ENCODE results near the gene CCDC12.

CCDC12 gene

DNA sequence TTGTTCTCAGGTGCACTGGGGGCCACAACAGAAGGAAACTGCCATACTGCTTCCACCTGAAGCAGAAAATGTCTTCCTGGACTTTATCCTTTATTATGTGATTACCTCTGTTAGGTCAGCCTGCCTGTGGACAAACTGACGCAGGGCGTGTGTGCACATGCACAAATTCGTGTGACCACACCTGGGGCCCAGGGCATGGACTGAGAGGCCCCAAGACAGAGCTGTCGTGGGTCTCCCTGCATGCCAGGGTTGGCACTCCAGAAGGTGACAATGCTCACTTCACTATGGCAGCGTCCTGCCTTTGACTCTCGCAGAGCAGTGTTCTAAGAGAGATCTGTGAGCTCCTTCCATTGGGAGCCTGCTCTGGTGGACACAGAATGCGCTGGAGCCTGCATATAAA lies 34.5 kb downstream of the CCDC12 start:
- DNase-seq (ENCODE audit: low read depth in 1 of 2, low spot score in 1 of 2) = no peak

DNA sequence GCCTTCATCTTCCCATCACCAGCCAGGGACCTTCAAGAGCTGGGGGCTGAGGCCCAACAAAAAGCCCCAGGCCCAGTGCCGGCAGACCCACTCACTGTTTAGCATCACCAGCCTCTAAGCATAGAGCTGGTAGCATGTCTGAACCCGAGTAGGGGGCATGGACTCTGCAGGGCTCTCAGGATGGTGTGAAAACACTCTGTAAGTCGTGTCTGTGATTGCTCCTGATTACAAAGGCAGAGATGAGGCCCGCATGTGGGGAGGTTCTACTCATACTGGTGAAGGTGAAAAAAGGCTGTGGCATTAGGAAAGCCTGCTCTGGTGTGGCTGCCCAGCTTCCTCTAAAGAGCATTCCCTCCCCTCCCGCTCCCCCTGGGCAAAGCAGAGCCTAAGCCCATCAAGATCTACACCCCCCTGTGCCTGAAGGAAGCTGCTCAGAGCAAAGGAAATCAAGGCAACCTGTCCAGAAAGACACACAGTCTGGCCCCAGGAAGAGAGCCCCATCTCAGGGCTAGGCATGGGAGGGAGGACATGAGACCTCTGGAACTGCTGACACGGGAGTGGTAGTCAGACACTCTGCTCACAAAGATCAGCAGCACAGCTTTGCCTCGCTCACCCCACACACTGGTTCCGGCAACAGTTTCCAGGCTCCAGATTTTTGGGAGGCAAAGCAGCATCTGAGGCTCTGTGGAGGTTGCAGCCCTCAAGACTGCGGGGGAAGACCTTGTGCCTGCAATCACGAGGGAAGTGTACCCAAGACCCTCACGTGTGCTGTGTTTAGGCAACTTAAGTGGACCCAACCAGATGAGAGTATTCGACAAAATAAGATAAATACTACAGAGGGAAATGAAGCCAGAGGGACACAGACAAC lies 36.7 kb downstream of the CCDC12 start:
- DNase-seq (ENCODE audit: low read depth in 1 of 2, low spot score in 1 of 2) = no peak

DNA sequence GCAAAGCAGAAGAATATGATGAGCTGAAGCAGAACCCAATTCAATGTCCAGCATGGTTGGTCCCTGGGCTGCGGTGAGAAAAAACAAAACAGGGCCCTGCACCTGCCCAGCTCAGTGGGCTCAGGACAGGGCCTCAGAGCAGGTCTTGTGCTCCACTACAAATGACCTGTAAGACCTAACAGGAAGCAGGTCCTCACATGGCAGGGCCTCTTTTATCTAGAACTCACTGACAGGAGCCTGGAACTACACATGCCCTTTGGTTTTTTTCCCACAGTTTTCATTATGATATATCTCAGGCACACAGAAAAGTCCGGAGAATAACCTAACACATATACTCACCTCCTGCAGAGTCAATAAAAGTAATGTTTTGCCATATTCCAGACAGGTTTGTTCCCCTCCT lies 38.4 kb downstream of the CCDC12 start:
- no peak for DNase-seq (ENCODE audit: low read depth in 1 of 2, low spot score in 1 of 2)

DNA sequence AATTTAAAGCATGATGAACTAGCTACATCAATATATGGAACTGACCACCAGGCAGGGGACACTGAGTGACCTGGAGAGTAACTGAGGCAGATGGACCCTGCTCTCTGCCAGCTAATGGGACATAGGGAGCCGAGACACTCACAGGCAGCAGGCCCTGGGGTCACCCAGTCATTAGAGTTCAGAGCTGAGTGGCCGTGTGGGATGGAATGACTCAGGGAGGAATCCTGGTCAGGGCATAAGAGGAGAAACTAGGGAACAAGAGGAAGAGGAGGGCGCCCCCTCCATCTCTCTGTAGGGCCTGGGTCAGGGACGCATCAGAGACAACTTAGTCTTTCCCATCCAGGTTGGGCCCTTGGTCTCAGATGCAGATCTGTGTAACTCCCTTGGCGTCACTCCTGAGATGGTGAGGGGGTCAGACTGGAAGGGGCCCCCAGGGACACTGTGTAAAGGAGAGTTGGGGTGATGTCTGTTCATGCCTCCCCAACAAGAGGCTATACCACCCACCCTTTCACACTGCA lies 39.8 kb downstream of the CCDC12 start:
- DNase-seq (ENCODE audit: low read depth in 1 of 2, low spot score in 1 of 2) = no peak

DNA sequence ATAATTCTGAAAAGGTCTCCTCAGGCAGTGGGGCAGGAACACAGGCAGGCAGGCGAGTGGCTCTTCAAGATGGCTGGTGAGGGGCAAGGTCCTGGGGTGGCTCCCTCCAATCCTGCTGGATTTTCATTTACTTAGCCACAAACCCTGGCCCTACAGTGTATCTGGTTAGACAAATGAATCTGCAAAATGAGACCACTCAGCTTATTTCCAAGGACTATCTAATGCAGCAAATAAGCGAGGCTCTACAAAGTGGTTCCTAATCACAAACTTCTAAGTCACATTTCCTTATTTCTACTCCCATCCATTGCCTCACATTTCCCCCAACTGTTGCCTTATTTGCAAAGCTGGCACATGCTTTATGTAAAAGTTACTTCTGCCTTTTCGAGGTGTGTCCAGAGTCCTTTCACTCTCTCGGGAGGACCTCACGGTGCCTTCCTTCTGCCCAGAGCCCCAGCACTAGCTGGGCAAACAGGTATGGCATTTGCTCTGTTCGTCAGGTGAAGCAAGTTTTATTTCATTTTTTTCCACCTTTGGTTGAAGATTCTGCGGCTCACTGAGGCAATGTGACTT lies 40.5 kb downstream of the CCDC12 start:
- no peak for DNase-seq (ENCODE audit: low read depth in 1 of 2, low spot score in 1 of 2)

DNA sequence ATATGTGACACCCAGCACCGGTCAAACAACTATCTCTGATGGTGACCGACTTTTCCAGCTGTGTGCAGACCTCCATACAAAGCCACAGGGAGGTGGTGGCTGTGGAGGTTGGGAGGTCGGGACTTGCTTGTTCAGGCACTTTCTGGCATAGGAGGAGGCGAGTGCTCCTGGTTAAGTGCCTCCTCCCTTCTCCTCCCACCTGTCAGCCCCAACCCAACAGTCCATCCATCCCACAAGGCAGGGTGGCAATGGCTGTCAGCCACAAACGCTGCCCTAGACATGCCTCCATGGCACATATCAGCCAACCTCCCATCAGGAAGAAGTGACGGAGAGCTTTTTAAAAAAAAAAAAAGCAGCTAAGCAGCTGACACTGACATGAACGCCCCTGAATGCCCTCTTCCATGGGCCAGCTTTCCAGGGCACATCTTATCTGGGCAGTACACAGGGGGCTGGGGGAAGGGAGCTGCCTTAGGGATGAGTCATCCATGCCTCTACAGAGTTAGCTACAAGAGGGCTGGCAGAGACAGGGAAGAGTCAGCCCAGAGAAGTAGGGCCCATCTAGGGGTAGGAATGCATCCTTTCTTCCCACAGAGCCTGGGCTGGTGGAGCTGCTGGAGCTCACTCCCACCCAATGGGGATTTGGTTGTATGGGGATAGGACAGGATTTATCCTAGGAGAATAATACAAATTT lies 41.2 kb downstream of the CCDC12 start:
- no peak for DNase-seq (ENCODE audit: low read depth in 1 of 2, low spot score in 1 of 2)

DNA sequence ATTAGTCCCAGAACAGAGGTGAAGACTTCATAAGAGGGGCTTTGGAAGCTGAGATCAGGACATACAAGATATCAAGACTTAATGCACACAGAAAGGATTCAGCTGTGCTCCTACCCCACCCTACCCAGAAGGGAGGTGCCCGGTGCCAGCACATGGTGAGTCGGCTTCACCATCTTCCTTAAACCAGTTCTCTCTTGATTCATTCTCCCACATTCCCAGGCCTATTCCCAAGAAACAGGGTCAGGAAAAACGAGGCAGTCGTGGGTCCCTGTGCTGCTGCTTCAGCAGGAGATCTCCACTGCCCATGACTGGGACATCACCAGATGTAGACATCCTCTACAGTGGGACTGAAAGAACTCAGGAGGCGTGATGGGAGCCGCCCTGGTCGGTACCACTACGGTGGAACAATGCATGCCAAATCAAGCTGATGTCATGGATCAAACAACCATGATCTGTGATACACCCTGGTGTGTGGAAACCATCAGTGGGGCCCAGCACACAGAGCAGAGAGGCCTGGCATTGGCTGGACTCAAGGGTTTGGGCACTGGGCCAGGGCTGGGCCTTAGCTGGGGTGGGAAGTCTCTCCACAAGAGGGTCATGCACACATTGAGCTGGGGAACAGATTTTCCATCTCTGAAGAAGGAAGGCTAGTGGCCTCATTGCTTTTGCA lies 41.9 kb downstream of the CCDC12 start:
- no peak for DNase-seq (ENCODE audit: low read depth in 1 of 2, low spot score in 1 of 2)

DNA sequence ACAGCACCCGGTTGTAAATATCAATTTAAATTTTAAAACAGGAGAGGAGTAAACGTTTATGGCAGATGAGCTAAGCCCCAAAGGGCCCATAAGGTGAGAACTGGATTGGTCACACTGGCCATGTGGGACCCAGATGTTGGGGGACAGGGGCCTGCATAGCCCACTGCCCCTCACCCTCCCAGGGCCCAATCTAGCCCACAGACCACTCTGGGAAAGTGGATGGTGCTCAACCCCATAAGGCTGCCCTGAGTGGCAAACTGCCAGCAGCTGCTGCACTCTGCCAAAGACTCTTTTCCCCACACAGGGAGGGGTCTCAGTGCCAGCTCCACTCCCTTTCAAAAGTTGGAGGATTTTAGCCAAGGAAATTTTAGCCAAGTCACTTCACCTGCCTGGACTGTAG lies 42.5 kb downstream of the CCDC12 start:
- DNase-seq (ENCODE audit: low read depth in 1 of 2, low spot score in 1 of 2) = no peak

DNA sequence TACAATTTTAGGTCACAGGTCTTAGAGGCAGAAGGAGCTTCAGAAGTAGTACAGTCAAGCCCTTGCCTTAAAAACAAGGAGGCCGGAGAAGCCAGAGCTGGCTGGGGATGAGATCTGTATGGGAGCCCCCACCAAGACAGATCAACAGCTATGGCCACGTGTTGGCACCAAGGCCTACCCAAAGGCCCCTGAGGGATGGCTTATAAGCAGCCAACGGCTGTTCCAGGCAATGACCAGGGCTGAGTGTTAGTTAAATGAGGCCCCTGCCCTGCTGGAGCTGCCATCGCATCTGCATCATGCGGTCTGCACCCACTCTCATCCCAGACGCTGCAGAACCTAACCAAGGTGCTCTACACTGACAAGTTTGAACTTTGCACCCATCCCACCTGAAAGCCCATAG lies 43.3 kb downstream of the CCDC12 start:
- no peak for DNase-seq (ENCODE audit: low read depth in 1 of 2, low spot score in 1 of 2)

DNA sequence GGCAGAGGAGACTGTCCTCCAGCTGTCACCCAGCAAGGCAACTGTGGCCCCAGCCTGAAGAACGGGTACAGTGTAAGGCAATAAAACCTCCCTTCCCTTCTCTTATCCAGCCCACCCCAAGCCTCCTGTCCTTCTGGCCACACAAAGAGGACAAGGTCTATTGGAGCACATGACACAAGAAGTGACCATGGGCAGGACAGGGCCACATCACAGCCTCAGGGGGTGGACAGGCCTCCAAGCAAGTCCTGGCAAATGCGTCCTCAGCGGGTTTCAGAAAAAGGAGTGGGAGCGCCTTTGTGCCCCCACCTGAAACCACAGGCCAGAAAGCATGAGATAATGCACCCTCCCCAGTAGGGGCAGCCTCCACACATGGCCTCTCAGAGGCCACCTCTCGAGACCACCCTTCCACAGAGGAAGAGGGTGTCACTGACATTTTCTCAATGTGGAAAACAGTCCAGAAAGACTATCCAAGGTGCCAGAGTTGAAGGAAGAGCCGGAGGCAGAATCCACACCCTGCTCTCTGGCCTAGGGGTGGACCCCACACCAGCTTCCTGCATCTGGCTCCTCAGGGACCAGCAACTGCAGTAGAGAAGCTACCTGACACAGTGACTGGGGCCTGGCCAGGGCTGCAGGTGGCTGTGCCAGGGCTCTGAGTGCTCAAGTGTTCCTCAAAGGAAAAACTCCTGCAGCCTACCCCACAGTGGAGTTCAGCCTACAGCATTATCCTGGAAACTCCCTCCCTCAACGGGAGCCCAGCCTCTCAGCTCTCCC lies 43.9 kb downstream of the CCDC12 start:
- no peak for DNase-seq (ENCODE audit: low read depth in 1 of 2, low spot score in 1 of 2)

DNA sequence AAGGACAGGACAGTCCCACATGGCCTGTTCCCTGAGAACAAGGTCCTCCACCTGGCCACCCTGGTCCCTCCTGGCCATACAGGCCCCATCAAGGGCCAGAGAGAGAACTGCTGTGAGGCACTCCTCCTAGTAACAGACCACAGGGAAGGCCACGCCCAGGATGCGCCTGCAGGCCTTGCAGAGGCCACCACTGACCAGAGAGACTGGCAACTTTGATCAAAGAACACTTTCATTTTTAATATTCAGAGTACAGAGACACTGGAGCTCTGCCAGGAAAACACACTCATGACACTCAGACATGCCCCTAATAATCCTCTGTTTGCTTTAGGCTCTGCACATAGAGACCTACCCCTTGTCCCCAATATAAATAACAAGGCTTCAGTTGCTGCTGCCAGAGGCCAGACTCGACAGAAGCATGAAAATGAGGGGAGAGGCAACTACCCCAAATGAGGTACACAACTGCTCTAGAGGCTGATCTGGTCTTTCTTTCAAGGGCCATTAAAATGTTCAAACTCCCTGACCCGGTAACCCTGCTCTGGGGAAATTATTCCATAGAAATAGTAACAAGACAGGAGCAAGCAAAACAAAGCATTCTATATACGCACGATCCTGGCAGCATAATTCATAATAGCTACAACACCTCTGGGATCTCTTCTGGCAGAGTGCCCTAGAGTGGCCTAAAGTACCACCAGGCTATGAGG lies 44.8 kb downstream of the CCDC12 start:
- DNase-seq (ENCODE audit: low read depth in 1 of 2, low spot score in 1 of 2) = no peak

DNA sequence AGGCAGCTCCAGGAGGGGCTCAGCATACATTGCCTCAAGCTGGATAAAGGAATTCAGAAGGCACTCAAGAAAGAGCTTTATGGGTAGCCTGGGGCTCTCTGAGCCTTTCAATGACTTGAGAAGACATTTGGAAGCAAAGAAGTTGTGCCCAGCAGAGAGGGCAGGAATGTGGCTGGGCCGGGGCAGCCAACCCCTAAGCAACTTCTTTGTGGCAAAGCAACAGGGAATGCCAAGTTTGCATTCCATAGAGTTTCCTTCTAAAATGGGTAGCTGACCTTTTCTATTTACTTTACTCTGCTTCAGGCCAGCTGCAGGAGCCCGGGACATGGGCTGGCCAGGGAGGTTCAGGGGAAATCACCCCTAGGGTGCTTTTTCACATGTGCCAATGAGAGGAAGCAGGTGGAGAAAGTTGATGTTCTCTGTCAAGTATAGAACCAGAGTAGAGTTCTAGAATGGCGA lies 45.6 kb downstream of the CCDC12 start:
- DNase-seq (ENCODE audit: low read depth in 1 of 2, low spot score in 1 of 2) = no peak

DNA sequence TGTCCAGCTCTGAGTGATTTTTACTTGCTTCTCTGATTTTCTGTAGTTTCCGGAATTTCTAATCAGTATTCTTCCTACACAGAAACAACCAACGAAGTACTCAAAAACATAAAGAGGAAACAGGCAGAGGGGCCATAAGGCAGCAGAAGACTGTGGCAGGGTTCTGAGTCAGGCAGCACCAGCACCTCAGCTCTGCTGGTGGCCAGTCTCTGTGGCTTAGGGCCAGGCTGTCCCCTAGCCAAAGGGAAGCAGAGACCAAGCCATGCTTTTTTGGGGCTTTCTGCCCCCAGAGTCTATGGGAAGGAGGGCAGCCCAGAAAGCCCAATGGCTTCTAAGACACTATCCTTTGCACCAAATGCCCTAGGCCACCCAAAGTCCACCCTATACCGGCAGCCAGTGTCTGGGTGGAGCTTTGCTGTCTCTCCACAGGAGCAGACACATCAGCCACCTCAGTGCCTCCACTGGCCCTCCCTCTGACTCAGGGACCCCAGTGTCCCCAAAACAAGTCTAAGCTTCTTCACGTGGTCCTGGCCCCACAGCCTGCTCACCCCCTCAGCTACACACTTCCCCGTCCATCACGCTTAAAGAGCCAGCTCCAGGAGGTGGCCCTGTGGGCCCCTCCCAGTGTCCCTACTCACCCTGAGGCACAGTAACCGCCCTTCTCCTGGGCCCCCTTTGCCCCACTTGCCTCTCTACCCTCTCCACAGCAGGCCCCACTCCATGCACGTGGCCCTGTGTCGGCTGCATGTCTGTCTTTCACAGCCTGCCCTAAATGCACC lies 46.2 kb downstream of the CCDC12 start:
- DNase-seq (ENCODE audit: low read depth in 1 of 2, low spot score in 1 of 2) = no peak

DNA sequence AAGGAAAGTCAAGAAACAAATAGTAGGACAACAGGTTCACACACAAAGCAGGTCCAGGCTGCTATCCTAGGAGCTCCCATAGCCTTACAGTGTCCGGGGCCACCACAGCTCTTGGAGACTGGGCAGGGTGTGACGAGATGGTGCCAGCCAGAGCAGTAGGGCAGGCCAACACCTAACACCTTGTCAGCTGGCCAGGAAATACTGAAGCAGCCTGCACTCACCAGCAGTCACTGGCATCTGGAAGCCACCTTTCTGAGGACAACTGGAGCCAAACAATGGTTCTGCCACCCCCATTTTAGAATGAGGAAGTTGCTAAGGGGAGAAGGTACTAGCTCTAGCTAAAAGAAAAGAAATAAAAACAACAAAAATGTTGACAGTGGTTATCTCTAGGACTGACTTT lies 47.2 kb downstream of the CCDC12 start:
- DNase-seq (ENCODE audit: low read depth in 1 of 2, low spot score in 1 of 2) = no peak

DNA sequence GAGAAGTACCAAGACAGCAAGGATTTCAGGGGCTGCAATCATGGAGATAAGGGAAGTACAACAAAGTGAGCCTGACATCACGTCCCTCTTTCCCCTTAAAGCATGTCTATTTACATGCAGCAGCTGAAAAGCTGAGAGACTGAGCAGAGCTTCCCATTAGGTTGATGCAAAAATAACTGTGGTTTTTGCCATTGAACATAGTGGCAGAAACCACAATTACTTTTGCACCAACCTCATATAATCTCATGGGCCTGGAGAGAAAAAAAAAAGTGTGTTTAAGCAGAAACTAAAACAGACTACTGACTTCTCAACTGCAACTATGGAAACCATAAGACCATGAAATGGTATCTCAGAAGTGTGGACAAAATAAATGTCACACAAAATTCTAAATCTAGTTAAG lies 48.3 kb downstream of the CCDC12 start:
- DNase-seq (ENCODE audit: low read depth in 1 of 2, low spot score in 1 of 2) = no peak

DNA sequence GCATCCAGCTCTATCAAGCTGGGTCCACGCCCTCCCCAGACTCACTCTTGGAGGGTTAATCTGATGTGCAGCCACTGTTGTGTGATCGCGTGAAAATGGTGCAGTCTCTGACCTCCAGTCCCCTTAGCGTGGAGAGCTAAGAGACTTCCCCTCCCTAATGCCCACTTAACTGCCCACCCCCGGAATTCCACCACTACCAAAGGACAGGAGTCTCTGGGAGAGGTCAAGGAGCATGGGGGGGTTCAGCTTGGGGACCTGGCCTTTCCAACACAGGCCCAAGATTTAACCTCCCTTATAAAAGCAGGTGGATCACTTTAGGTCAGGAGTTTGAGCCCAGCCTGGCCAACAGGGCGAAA lies 48.8 kb downstream of the CCDC12 start:
- no peak for DNase-seq (ENCODE audit: low read depth in 1 of 2, low spot score in 1 of 2)

DNA sequence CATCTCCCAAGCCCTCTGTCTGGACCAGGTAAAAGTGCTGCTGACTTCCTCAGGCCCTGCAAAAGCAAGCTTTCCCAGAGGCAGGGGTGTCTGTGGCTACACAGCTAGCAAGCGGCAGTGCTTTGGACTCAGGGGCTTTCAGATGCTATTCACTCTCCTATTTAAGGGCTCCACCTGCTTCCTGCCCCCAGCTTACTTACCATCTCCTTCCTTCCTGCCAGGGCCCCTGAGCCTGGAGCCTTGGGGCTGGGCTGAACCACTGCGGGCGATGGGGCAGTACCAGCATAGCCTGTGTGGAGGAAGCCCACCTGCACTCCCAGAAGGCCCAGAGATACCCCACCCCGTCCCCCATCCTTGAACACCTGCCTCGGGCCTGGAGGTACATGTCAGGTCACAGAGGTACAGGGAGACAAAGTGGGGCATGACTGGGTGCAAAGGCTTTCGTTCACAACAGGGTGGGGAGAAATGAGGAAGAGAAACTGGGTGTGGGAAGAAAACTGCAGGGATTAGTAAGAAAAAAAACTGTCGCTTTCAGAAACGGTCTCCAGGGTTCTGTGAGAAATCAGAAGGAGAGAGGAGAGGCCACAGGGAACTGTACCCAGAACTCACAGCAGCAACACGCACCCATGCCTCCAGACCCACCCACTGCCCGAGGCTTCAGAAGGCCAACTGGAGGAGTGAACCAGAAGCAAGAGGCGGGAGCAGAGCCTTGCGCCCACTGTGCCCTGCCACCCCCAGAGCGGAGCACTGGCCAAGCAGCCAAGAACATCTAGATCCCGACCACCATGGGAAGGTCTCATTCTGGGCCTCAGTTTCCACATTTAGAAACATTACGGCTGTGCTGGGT lies 49.5 kb downstream of the CCDC12 start:
- DNase-seq (ENCODE audit: low read depth in 1 of 2, low spot score in 1 of 2) = no peak

DNA sequence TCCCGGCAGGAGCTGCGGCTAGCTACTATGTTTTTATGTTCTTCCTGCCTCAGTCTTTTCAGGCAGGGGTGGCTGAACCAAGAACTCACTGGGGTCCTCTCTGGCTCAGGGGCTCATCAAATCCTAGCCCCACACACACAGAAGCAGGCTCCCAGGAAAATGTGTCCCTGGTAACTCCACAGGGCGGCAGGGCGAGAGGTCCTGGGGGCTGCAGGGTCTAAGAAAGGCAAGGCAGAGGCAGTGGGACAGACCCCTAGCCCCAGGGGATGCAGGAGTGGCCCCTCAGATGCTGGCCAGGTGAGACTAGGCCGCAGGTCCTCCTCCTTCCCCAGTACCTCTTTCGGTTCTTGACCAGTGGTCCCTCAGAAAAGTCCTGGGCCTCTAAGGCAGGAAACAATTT lies 50.1 kb downstream of the CCDC12 start:
- DNase-seq (ENCODE audit: low read depth in 1 of 2, low spot score in 1 of 2) = no peak

DNA sequence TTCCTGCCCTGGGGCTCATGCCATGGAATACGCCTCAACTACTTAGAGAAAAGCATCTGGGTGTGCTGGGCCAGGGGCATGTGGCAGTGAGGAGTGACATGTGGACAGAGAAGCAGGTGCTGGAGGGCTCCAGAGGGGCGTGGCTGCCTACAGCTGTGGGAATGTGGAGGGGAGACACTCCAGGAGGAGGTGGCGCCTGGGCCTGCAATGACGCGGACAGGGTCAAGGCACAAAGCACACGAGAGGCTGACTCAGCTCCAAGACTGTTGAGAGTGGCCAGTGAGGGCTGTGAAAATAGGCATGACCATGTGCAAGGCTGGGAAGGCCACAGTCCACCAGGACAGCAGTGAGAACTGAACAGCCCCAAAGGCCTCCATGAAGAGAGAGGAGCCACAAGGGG lies 50.5 kb downstream of the CCDC12 start:
- DNase-seq (ENCODE audit: low read depth in 1 of 2, low spot score in 1 of 2) = no peak
